HepG2 (cell line): ENCODE data around the gene ALDH18A1. TPM values are rescaled to one million over a fixed set of nuclear protein-coding genes. Genes with fewer than 3 reads are reported as not detected.
A peak's percentile ranks its signal among the peaks of the same experiment; 100 is the strongest.

Source experiments
- ADNP ChIP-seq: sonication (generic); formaldehyde crosslinking; IDR thresholded peaks from 2 replicates; pipeline ENCODE4 v1.4.0; 2020; ENCODE audit warnings: missing genetic modification reagents
- ATF7 ChIP-seq, 2 experiments: fragments of 450-650 bp in 1 of 2; sonication (generic) in 1 of 2; formaldehyde crosslinking in 1 of 2; IDR thresholded peaks; 2 replicates each; pipeline versions ENCODE4 v1.4.0 to v1.6.1; 2016 to 2020; ENCODE audit warnings: antibody characterized with exemption in 1 of 2, mild to moderate bottlenecking in 1 of 2, missing genetic modification reagents in 1 of 2
- GTF3A ChIP-seq: sonication (generic); formaldehyde crosslinking; conservative IDR thresholded peaks from 2 replicates; pipeline ENCODE4 v1.4.0; 2020; ENCODE audit warnings: mild to moderate bottlenecking, missing genetic modification reagents
- HMG20A ChIP-seq: IDR thresholded peaks from 2 replicates; pipeline ENCODE4 v1.6.1; 2016; ENCODE audit warnings: borderline replicate concordance
- IKZF4 ChIP-seq: sonication (generic); formaldehyde crosslinking; IDR thresholded peaks from 2 replicates; pipeline ENCODE4 v1.5.1; 2020; ENCODE audit warnings: borderline replicate concordance, mild to moderate bottlenecking, low read depth, missing genetic modification reagents; ENCODE audit errors: not compliant biosample characterization
- KLF15 ChIP-seq: sonication (generic); formaldehyde crosslinking; IDR thresholded peaks from 2 replicates; pipeline ENCODE4 v1.8.1; 2023; ENCODE audit warnings: borderline replicate concordance, mild to moderate bottlenecking, inconsistent platforms, missing genetic modification reagents, mixed read lengths
- PRDM10 ChIP-seq: sonication (generic); formaldehyde crosslinking; IDR thresholded peaks from 2 replicates; pipeline ENCODE4 v1.4.0; 2020; ENCODE audit warnings: low read depth, missing genetic modification reagents
- TBX2 ChIP-seq: sonication (generic); formaldehyde crosslinking; IDR thresholded peaks from 2 replicates; pipeline ENCODE4 v1.5.0; 2020; ENCODE audit warnings: missing genetic modification reagents, mild to moderate bottlenecking, borderline replicate concordance
- TSC22D2 ChIP-seq: sonication (generic); formaldehyde crosslinking; IDR thresholded peaks from 2 replicates; pipeline ENCODE4 v1.5.1; 2020; ENCODE audit warnings: missing genetic modification reagents, mild to moderate bottlenecking, borderline replicate concordance
- ZNF235 ChIP-seq: sonication (generic); formaldehyde crosslinking; IDR thresholded peaks from 2 replicates; pipeline ENCODE4 v1.8.1; 2023; ENCODE audit warnings: mild to moderate bottlenecking, missing genetic modification reagents, borderline replicate concordance
- ZNF296 ChIP-seq: sonication (generic); formaldehyde crosslinking; conservative IDR thresholded peaks from 2 replicates; pipeline ENCODE4 v1.5.0; 2020; ENCODE audit warnings: mild to moderate bottlenecking, missing genetic modification reagents
- ZNF724P ChIP-seq: sonication (generic); formaldehyde crosslinking; IDR thresholded peaks from 2 replicates; pipeline ENCODE4 v1.8.0; 2022; ENCODE audit warnings: missing genetic modification reagents, borderline replicate concordance
- polyA plus RNA-seq, 8 experiments: library from polyadenylated mRNA; depleted of rRNA in 3 of 8; stranded (reverse) in 7 of 8; unstranded in 1 of 8; fragments of >200 nt; fragmentation: Illumina TruSeq in 4 of 8; extraction: Trizol in 4 of 8; gene quantifications; 2 replicates each; pipeline versions ENCODE4 v1.2.1 to v1.2.3, GENCODE V29; 2011 to 2016; ENCODE audit warnings: low read depth in 4 of 8, missing spikeins in 1 of 8, mixed read lengths in 1 of 8; ENCODE audit not compliant: insufficient read depth in 1 of 8
- total RNA-seq, 5 experiments: library from RNA; depleted of rRNA; stranded (reverse); fragments of >200 nt; fragmentation: Illumina TruSeq; extraction: Trizol; gene quantifications; 2 replicates each; pipeline ENCODE4 v1.2.3, GENCODE V29; 2016; ENCODE audit warnings: low read depth in 1 of 5

Gene ALDH18A1
- total and polyA plus RNA-seq, 2 of the 13 experiments (the other 11 are each of a cell fraction or from before 2014, with no cell fraction given): 180 to 263 TPM

- TF ChIP-seq PRDM10 (CRISPR knock-in tag): peak; percentile 88
- TF ChIP-seq GTF3A (CRISPR knock-in tag): no peak
- peak; percentile 76 for TF ChIP-seq IKZF4
- no peak for TF ChIP-seq ADNP (CRISPR knock-in tag)
- peak; percentile 43; the same call in 1 of the 2 replicates for TF ChIP-seq KLF15 (CRISPR knock-in tag)
- TF ChIP-seq TSC22D2 (CRISPR knock-in tag): no peak
- peak; percentile 58; the same call in 1 of the 2 replicates for TF ChIP-seq ZNF296 (CRISPR knock-in tag)
- TF ChIP-seq ZNF235 (CRISPR knock-in tag): peak; percentile 66; the same call in 1 of the 2 replicates
- TF ChIP-seq HMG20A (CRISPR knock-in tag): no peak; the same call in 1 of the 2 replicates
- peak; percentile 75; the same call in 1 of the 2 replicates for TF ChIP-seq ZNF724P (CRISPR knock-in tag)
- TF ChIP-seq ATF7 (IDR thresholded peaks at IDR 0.05): no peak
- peak; percentile 88 for TF ChIP-seq ATF7 (CRISPR knock-in tag; IDR thresholded peaks at IDR 0.05)
- peak; percentile 85 for TF ChIP-seq TBX2 (CRISPR knock-in tag)
- TF ChIP-seq, all 625 proteins: peak for 301
Measured at GRCh38 chr10:95656291-95657164, at the start of gene ALDH18A1 (continued).
